ENCODE measurements around the gene LHX8. TPM values are rescaled to one million over a fixed set of nuclear protein-coding genes. Genes with fewer than 3 reads are reported as not detected.

Gene LHX8
- not detected for total RNA-seq

DNA sequence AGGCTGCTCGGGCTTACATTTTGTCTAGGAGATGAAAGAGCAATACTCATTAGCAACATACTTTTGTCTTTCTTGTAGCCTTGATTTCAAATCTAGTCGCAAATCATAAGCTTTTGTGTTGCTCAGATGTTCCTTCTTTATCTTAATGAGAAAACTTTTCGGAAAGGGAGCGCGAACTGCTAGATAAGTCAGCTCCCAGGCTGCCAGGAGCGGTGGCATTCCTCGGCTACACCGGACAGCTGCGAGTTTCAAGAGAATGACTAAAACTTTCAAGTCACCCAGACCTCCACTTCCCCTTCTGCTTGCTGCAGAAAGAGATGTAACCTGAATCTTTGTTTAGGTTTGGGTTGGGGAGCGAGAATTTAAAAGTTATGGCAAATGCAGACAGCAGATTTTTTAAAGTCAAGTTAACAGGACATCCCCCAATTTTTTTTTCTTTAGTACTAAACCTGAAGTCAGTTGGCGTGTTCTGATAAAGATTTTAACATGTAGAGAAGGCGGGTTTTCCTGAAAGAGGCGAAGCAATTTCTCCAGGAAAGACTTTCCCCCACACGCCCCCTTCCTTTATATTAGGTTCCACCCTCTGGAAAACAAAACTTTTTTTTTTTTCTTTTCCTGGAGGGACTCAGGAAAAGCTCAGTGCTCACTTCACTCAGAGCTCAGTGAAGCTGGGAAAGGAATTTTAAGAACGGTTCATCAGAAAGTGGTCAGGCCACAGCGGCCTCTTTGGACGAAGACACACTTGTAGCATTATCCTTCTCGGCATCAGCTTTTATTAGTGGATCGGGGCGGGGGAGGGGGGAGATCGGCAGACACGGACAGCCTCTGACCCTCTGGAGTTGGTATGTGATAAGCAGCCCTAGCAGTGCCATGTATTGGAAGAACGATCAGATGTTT, at the start of gene LHX8:
LHX8 (plus strand) TSS at position 639 of the 897 bp plus-strand sequence. CDS start 2,227 bp downstream, outside the sequence.
- peak in 1 of 2 donors; percentile 58 for DNase-seq (ENCODE audit: low spot score in 2 of 2)
- 14 to 18% methylated on average over 23 of the region's 23 CpGs for WGBS, 2 donors
- peak within 1 kb of the TSS; percentile 1 for H3K4me3 ChIP-seq (ENCODE audit: low read depth, poor library complexity, severe bottlenecking)
- intact Hi-C loops (cut with DNase I; ENCODE audit: low total_unique reads): no loop called here
- TF ChIP-seq, protein P1, sequence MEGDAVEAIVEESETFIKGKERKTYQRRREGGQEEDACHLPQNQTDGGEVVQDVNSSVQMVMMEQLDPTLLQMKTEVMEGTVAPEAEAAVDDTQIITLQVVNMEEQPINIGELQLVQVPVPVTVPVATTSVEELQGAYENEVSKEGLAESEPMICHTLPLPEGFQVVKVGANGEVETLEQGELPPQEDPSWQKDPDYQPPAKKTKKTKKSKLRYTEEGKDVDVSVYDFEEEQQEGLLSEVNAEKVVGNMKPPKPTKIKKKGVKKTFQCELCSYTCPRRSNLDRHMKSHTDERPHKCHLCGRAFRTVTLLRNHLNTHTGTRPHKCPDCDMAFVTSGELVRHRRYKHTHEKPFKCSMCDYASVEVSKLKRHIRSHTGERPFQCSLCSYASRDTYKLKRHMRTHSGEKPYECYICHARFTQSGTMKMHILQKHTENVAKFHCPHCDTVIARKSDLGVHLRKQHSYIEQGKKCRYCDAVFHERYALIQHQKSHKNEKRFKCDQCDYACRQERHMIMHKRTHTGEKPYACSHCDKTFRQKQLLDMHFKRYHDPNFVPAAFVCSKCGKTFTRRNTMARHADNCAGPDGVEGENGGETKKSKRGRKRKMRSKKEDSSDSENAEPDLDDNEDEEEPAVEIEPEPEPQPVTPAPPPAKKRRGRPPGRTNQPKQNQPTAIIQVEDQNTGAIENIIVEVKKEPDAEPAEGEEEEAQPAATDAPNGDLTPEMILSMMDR (IDR thresholded peaks at IDR 0.05): no peak
- TF ChIP-seq POLR2A (IDR thresholded peaks at IDR 0.05): no peak

DNA sequence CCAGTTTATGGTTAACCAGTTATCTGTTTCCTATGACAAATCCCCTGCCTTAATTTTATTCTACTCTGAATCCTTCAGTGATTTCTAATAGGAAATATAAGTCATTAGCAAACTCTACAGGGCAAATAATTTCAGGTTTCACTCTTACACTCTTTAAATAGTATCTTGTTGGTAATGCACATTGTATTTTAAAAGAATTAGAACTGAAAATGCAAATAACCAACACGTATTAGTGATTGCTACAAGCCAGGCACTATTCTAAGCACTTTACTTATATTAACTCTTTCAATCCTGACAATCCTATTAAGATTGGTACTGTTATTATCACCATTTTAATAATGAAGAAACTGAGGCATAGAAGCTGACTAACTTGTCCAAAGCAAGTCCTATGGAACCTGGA, 48.3 kb upstream of the LHX8 start:
- WGBS, 2 donors: 44 to 64% methylated on average over 1 of the region's 1 CpG

DNA sequence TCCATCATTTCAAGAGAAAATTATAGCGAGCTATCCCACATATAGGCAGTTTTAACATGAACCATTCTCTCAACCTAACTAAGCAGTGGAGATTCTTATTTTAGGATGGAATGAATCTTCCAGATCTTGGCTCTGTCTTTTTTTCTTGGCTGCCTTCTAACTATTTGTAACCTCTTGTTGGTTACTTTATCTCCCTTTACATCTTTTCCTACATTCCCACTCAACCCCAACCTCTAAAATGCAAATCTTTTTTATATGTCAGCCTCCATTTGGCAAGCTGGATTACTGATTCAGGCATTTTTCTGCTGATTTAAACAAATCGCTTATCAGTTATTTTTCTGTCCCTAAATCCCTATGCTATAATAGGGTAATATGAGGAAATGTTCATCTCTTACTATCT, 46.9 kb upstream of the LHX8 start:
- 87 to 92% methylated on average over 2 of the region's 2 CpGs for WGBS, 2 donors
- no peak overlapping the region for H3K4me3 ChIP-seq (ENCODE audit: low read depth, poor library complexity, severe bottlenecking)
- intact Hi-C loops (cut with DNase I; ENCODE audit: low total_unique reads): loop anchor here (5.0 kb wide), 1 partner anchor 1325 kb away; no protein-coding TSS in a partner anchor
- TF ChIP-seq, protein P1 (IDR thresholded peaks at IDR 0.05): no peak
- no peak for TF ChIP-seq POLR2A (IDR thresholded peaks at IDR 0.05)
- no peak for DNase-seq (ENCODE audit: low spot score in 2 of 2)

More for the DNA sequence above, 48.3 kb upstream of the LHX8 start:
- H3K4me3 ChIP-seq (ENCODE audit: low read depth, poor library complexity, severe bottlenecking): no peak overlapping the region
- intact Hi-C loops (cut with DNase I; ENCODE audit: low total_unique reads): loop anchor here (5.0 kb wide), 1 partner anchor 1324 kb away; no protein-coding TSS in a partner anchor
- DNase-seq (ENCODE audit: low spot score in 2 of 2): no peak
- no peak for TF ChIP-seq POLR2A (IDR thresholded peaks at IDR 0.05)
- TF ChIP-seq, protein P1 (IDR thresholded peaks at IDR 0.05): no peak

DNA sequence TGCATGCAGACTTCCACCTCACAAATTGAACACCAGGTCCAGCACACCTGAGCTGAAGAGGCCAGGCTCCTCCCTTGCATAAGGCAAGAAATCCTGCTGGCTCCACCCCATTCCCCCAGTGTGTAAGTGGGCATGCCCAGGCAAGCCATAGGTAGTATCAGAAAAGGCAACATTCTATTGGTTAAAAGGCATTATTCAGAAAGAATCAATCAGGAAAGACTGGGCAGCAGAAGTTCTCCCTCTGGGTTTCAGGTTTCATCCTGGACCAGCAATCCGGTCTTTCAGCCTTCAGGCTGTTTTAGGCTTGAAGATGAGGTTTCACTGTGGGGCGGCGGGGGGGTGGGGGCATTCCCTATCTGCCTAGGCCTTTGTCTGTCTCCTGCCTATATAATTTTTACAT, 42.0 kb upstream of the LHX8 start:
- TF ChIP-seq, protein P1 (IDR thresholded peaks at IDR 0.05): no peak
- TF ChIP-seq POLR2A (IDR thresholded peaks at IDR 0.05): no peak

DNA sequence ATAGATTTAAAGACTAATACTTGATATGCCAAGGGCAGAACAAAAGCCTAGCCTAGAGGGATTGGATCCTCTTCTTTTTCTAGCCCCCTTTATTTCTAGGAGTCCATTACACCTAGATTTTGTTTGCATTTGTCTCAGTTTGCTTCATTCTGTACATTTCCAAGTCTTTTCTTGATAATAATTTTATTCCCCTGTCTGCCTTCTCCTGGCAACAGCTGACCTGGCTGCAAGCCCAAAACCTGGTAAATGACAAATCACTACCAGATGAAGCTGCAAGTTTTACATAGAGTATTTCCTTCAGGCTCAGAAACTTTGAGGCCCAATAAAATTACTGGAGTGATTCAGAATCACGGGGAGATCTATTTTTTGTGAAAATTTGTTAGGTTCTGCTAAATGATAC, 36.5 kb upstream of the LHX8 start:
- H3K4me3 ChIP-seq (ENCODE audit: low read depth, poor library complexity, severe bottlenecking): no peak overlapping the region
- intact Hi-C loops (cut with DNase I; ENCODE audit: low total_unique reads): no loop called here
- no peak for DNase-seq (ENCODE audit: low spot score in 2 of 2)
- WGBS, 2 donors: 13 to 20% methylated on average over 1 of the region's 1 CpG
- TF ChIP-seq, protein P1 (IDR thresholded peaks at IDR 0.05): no peak
- no peak for TF ChIP-seq POLR2A (IDR thresholded peaks at IDR 0.05)

More for the DNA sequence above, 42.0 kb upstream of the LHX8 start:
- H3K4me3 ChIP-seq (ENCODE audit: low read depth, poor library complexity, severe bottlenecking): no peak overlapping the region
- intact Hi-C loops (cut with DNase I; ENCODE audit: low total_unique reads): no loop called here
- WGBS, 2 donors: 43 to 47% methylated on average over 3 of the region's 3 CpGs
- no peak for DNase-seq (ENCODE audit: low spot score in 2 of 2)

All from lower leg skin (tissue), 4 donors.